Tibial nerve (tissue), 3 donors: ENCODE data around the gene BRI3BP.

Experiments
- POLR2A ChIP-seq, 2 donors: fragments of 450-650 bp; IDR thresholded peaks; one replicate each; pipeline ENCODE4 v1.6.1; 2017; ENCODE audit warnings: antibody characterized with exemption in 2 of 2, mild to moderate bottlenecking in 2 of 2, moderate library complexity in 2 of 2
- TF ChIP-seq, protein P1 (sequence below), 5 experiments: fragments of 200-600 bp in 3 of 5; fragments of 450-650 bp in 2 of 5; sonication (generic) in 3 of 5; IDR thresholded peaks; one replicate each; pipeline ENCODE4 v1.5.1; 2016 to 2019; ENCODE audit warnings: antibody characterized with exemption in 5 of 5, mild to moderate bottlenecking in 3 of 5, moderate library complexity in 2 of 5

DNA sequence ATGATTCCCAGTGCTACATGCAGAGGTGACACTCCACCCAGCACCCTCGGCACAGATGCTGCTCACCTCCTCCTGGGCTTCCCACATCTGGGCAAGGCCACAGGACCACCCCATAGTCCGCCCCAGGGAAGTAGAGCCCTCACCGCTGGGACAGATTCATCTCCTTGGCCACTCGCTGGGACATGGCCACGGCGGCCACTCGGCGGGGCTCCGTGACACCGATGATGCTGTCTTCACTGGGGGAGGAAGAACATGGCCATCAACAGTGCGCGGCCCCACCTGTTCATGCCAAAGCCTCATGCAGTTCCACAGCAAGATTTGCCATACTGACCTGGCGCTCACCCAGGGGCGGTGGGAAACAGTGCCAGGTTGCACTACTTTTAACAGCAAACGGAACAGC is 18.2 kb upstream of the BRI3BP start:
- no peak for TF ChIP-seq POLR2A (IDR thresholded peaks at IDR 0.05)
- TF ChIP-seq, protein P1, sequence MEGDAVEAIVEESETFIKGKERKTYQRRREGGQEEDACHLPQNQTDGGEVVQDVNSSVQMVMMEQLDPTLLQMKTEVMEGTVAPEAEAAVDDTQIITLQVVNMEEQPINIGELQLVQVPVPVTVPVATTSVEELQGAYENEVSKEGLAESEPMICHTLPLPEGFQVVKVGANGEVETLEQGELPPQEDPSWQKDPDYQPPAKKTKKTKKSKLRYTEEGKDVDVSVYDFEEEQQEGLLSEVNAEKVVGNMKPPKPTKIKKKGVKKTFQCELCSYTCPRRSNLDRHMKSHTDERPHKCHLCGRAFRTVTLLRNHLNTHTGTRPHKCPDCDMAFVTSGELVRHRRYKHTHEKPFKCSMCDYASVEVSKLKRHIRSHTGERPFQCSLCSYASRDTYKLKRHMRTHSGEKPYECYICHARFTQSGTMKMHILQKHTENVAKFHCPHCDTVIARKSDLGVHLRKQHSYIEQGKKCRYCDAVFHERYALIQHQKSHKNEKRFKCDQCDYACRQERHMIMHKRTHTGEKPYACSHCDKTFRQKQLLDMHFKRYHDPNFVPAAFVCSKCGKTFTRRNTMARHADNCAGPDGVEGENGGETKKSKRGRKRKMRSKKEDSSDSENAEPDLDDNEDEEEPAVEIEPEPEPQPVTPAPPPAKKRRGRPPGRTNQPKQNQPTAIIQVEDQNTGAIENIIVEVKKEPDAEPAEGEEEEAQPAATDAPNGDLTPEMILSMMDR (IDR thresholded peaks at IDR 0.05): no peak
